Measurements from ENCODE around the gene APIP.
"Not testable (repeated sequence)": the region's sequence is repeated elsewhere in the genome, so short reads cannot be mapped to it uniquely, and the experiment has no call there.

Gene APIP

DNA sequence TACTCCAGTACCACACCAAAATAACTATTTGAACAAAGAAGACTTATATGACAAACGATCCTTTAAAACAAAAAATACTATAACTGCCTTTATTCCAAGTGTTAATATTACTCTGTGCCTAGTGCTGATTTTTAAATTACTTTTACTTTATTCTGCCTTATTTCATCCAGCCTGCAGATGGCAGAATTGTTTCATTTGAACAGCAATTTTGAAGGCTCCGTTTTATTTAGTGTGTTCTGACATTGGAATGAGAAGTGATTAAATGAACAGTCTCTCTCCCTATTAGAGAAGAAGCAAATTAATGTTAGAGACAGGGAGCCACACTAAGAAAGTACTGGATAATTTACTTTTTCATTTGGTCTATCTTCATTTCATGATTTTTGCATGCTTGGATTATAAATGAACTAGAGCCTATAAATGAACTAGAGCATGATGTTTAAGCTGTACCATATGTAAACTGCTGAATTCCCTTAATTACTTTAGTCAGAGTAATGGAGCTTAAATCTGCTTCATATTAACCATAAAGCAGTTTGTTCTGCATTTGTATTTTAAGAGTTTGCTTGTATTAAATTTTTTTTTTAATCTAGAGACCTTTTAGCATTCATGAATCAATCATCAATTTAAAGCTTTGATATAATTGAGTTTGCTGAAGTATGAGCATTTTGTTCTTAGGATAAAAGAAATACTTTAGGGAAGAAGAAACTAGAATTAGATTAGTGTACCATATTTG, 10.1 kb upstream of the APIP start:
- DNase-seq (ENCODE audit: low spot score), result peak; percentile 52

DNA sequence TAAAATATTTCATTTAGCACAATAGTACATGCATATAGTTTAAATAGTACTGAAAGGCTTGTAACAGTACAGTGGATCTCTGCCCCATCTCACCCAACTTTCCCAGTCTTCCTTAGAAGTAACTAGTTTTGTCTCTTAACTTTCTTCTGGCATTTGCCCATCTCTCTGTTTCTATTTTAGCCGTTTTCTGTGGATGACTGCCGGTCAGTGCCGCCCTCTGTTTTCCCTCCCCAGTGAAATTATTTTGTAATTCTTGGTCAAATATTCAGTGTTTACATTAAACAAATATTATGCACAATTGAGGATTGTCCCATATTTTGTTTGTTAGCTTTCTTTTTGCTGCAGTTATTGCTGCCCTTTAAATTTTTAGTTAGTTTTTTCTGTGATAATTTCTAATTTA, 8.5 kb upstream of the APIP start:
- no peak for DNase-seq (ENCODE audit: low spot score)

DNA sequence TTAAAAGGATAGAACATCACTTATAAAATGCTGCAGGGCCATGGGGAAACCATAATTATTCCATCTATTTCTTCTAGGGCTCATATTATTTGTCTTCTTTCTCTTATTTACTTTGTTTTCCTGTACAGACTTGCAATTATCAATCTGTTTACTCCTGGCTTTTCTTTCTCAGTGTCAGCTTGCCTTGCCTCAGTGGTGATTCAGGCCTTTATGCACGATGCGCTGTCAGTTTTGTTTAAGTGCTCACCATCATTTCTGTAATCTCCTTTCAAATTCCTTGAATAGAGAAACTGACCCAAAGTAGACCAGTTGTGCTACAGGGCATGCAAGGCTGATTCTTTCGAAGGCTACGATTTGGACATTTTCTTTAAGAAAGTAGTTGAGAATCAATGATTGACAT, 5.0 kb upstream of the APIP start:
- no peak for DNase-seq (ENCODE audit: low spot score)

DNA sequence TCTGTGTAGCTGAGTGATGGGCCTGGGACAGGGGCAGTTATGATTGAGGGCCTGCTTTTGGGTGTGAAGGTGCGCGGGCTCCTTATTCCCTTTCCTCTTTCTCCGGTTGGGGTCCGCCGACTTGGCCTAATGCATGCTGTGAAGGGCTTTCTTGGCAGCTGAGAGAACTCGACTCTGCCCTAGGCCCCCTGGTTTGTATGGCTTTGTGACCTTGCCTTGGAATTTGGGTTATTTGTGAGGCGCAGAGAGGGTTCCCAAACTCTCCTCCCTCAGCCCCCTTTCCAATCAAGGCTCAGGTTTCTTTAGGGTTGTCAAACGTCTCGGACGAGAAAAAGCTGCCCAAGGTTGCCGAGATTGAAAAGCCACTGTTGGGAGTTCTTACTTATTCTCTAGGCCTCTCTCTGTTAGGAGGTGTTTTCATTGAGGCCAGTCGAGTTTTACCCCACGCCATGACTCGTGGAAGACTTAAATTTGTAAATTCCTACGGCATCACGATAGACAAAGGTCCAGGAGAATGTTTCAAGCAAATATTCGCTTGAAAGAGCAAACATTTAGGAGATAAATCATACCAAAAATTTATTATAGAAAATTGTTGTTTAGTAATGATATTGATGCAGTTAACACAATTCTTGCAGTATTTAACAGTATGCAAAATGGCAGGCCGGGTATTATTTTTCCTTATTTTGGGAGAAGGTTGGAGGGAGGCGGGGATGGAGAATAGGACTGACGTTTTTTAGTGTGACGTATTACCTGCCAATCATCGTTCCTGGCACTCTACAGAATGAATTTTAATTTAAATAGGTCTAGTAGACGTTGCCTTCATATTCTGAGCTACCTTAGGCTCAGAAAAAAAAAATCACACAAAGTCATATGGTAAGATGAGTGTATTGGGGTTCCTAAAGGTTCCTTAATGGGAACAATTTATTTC, 928 bp upstream of the APIP start:
- DNase-seq (ENCODE audit: low spot score), result no peak

DNA sequence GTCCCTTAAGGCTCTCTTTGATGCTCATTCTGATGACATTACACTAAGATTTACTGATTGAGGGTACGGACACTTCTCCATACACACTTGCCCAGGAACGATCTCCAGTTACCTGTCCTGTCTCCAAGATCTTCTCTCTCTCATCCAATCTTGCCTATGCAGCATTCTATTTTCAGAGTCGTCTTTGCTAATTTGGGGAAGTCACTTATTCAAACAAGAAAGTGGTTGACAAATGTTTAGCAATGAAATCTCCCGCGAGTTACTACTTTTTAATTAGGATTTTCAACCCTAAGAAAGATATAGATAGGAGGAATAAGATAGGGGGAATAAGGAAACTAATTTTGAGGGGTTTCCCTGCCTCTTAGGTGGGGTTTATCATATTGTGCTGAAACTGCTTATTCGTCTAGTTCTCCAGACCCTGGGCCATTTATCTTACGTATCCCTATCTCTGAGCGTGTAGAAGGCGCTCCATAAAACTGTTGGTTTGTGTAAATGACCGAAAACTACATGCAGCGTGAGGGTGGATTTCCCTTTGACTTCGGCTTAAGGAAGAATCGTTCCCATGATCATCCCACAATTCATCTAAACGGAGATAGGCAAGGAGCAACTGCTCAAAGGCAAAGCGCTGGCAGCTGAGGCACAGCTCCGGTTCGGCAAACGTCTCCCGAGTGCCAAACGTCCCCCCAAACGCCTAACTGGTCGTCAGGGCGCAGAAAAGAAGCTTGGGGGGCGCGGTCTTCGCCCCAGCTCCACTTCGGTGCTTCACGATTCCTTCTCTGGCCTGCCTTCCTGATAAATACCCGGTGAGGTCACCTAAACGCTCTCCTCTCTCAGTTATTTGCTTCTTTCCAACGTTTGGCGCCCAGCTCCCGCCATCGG, 804 bp downstream of the APIP start:
- DNase-seq (ENCODE audit: low spot score), result no peak

DNA sequence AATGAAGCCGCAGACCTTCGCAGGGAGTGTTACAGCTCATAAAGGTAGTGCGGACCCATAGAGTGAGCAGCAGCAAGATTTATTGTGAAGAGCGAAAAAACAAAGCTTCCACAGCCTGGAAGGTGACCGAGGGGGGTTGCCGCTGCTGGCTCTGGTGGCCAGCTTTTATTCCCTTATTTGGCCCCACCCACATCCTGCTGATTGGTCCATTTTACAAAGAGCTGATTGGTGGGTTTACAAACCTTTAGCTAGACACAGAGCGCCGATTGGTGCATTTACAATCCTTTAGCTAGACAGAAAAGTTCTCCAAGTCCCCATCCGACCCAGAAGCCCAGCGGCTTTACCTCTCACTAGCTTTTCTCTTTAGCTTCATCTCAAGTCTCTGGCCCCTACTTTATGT, 2.6 kb downstream of the APIP start:
- DNase-seq (ENCODE audit: low spot score), result not testable (repeated sequence)

DNA sequence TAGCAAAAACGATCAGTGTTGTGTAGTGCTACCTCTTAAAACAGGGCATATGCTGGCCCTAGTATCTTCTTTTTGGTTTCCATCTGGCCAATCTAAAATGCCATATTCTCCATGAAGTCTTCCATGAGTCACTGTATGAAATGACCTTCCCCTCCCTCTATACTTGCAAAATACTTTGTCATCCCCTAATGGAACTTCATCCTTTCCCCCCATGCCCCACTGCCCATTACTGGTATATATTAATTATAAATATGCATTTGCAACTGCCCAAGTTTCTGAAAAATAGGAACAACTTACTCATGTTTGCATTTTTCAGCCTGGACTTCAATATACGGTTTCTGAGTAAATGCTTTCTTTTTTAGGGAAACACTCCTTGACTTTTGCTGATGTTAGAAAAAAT, 4.5 kb downstream of the APIP start:
- no peak for DNase-seq (ENCODE audit: low spot score)

DNA sequence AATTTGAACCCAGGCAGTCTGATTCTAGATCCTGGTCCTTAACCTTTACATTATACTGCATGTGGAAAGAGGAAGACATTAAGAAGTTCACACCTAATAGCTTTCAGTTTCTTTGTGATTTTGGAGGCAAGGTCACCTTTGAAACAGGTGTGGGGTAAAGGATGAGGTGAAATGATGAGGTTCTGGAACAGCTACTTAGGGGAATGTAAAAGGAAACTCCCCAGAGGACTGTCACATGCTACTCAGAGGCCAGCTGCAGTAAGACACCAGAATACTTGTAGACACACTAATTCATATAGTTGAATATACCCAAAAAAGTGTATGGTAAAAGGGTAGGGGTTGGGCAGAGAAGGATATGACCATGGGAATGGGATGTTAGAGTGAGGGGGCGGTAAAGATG, 5.4 kb downstream of the APIP start:
- no peak for DNase-seq (ENCODE audit: low spot score)

DNA sequence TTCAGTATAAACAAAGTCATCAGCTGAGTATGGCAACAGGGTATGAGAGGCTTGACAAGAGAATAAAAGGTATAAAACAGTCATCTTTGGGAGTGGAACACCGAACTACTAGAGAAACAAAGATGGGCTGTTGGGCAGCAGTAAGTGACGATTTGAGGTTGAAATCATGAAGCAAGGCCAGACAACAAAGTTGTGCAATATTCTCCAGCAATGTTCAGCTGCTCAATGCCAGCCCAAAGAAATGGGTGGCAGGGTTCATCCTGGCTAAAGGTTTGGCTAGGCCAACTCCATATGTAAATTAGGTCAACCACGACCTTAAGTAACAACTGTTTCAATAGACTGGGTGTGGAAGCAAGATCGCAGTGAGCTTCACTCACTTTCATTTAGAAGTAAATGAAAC, 6.2 kb downstream of the APIP start:
- no peak for DNase-seq (ENCODE audit: low spot score)

DNA sequence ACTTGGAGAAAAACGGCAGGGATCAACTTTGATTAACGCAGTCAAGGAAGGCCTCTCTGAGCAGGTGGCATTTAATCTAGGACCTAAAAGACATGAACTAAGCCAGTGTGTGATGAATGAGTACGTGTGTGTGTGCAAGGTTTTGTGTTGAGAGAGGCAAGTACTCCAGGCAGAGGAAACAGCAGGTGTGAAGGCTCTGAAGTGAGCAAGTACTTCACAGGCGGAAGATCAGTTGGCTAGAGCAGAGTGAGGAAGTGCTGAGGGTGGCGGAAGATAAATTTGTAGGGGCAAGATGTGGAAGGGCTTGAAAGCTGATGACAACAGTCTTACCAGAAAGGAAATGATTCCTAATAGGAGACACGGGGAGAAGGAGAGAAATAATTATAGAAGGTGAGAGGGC, 6.8 kb downstream of the APIP start:
- DNase-seq (ENCODE audit: low spot score), result no peak

DNA sequence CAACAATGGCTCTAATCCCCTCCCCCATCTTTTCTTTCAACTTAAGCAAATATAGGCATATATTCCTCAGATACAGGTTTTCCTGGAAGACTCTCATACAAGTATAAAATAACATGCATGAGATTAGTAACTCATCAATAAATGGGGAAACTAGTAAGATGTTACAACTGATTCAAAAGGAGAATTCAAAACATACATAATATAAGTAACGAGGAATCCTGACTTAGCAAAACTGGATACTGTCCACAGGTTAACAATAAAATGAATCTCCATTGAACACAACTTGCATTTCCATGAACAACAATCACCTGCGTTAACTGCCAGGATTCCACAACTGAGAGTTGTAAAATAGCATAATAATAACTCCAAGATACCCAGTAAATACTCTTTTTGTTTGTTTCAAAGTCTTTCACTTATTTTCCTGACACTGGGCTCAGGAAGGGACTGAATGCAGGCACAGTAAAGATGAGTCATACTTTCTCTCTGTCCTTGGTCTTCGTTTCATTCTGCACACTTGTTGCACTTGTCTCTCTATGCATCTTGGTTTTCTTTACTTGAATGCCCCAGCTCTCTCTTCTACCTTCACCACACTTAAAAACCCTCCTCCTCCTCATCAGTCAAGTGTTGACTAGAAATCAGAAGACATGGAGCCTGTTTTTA, 8.1 kb downstream of the APIP start:
- DNase-seq (ENCODE audit: low spot score), result no peak

DNA sequence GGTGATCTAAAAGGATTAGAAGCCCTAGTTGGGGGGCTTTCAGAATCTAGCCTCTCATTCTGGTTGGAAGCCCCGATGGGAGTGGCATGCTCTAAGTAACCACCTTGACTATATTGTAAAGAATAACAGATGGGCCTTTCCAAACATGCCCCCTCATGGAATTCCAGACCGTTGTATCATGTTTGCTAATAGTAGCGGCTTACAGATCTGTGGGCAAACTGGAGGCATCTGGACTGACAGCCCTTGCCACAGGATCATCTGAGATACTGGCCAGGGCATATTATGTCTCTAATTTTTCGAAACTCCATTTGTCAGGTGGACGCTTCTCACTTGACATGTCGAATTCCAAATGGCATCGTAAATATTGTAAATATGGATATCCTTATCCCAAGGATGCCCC, 10.5 kb downstream of the APIP start:
- DNase-seq (ENCODE audit: low spot score), result no peak

DNA sequence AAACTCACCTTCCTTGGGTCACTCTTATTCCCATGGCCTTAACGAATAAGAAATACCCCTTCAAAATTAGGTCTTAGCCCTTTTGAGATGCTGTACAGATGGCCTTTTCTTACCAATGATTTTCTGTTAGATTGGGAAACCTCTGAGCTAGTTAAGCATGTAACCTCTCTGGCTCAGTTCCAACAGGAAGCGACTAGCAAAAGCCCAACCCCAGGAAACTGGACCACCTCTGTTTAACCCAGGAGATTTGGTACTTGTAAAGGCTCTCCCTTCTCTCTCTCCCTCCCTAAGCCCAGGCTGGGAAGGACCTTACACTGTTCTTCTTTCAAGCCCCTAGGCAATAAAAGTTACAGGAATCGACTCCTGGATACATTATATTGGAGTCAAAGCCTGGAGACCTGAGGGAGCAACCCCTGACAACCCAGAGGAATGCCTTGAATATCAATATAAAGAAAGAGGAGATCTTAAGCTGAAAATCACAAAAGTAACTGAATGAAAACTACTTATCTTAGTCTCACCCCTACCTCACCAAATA, 11.7 kb downstream of the APIP start:
- DNase-seq (ENCODE audit: low spot score), result no peak

DNA sequence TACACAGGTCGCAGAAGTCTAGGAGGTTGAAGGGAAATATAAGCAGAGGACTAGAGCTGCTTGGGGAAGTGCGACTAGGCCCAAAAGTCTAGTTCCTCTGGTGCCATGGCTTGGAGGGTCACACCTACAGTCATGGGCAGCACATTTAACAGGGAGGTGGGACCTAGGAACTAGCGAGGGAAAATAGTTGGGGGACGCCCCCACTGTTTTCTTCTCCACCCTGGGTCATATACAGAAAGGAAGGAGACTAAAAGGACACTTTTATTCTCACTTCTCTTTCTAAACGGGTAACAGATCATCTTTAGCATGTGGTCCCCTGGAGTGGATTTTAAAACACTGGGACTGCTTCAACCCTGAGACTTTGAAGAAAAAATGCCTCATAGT, 16.6 kb downstream of the APIP start:
- no peak for DNase-seq (ENCODE audit: low spot score)

DNA sequence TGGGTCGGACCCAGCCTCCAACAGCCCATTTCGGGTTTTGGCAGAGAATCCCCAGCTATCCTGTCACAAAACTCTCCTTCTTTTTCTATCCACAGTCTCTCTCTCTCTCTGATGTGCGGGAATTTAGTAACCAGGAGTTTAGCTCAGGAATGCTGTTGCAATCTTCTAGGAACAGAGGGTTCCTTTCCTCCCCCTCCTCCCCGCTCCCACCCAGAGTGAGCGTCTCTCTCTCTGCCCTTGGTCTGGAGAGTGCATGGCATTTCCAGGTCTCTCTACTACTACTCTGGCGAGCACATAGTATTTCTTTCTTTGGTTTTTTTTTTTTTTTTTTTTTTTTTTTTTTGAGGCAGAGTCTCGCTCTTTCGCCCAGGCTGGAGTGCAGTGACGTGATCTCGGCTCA, 17.7 kb downstream of the APIP start:
- DNase-seq (ENCODE audit: low spot score), result no peak

DNA sequence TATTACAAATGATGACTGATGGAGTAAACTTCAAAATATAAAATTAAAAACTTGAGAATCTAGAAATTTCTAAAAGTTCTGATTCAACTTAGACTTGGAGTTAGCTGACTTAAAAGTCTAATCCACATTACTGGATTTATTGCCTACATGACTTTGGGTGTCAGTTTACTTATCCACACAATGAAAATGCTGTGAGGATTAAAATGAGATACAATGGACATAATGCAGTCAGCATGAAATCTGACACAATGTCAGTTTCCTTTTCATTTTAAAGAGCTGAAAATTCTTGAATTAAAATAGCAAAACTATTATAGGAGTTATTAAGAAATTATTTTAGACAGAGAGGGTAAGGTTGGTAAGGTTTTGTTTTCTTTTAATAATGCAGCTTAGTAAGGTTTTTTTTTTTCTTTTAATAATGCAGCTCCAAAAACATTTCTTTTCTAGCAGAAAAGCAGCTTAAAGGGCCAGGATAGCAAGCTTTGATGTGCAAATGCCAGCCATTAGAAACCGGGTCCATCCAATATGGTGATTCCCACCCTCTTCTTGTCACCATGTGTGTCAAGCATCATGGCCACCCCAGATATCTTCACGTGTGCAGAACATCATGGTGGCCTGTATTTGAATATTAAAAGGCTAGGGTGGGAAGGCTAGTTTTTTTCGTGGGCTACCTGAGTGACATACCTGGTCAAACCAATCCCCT, 18.9 kb downstream of the APIP start:
- DNase-seq (ENCODE audit: low spot score), result no peak

DNA sequence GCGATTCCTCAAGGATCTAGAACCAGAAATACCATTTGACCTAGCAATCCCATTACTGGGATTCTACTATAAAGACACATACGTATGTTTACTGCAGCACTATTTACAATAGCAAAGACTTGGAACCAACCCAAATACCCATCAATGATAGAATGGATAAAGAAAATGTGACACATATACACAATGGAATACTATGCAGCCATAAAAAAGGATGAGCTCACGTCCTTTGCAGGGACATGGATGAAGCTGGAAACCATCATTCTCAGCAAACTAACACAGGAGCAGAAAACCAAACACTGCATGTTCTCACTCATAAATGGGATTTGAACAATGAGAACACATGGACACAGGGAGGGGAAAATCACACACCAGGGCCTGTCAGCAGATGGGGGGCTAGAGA, 20.0 kb downstream of the APIP start:
- DNase-seq (ENCODE audit: low spot score), result not testable (repeated sequence)

DNA sequence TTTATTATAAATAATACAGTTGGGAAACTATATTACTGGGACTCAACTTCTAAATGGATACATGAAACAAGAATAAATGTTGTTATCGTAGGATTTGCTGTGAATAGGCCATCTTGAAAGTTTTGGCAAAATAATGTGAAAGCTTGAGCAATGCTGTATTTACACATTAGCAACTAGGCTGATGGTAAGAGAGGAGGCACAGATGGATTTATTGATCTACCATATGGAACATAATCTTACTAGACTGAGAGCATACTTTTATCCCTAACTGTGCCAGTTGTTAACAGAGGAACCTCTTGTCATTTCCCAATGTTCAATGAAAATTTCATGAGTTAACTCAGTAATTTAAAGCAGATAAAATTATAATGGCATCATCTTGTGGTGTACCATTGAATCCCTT, 22.8 kb downstream of the APIP start:
- DNase-seq (ENCODE audit: low spot score), result no peak

DNA sequence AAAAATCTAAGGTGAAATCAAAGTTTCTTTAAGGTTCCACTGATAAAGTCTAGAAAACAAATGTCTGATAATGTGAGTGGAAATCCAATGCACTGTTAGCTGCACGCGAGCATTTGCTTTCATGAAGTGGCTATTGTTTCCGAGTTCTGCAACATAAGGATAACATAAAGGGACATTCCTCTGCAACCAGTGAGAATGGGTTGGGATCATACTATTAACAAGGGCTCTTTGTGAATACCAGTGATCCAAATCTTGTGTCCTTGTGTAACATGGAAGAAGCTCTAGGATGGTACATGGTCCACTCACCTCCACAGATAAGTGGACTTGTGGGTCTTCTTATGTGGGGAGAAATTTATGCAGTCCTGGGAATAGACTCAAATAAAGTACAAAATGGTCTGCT, 24.6 kb downstream of the APIP start:
- DNase-seq (ENCODE audit: low spot score), result no peak

DNA sequence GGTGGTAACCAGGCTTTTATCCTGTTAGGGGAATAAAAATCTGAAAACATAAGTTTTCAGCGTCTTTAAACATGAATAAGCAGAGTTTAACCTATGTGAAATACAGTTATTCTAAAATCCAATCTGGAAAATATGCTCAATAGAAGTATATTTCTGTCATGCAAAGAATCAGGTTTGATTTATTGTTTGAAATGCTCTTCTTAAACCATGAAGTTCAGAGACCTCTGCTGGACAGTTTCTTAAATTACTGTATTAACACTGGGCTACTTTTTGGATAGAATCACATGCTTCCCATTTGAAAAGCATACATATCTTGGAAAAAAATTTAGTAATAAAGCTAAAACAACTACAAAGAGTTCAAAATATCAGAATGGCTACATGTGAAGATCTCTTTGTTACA, 25.4 kb downstream of the APIP start:
- DNase-seq (ENCODE audit: low spot score), result peak; percentile 17

DNA sequence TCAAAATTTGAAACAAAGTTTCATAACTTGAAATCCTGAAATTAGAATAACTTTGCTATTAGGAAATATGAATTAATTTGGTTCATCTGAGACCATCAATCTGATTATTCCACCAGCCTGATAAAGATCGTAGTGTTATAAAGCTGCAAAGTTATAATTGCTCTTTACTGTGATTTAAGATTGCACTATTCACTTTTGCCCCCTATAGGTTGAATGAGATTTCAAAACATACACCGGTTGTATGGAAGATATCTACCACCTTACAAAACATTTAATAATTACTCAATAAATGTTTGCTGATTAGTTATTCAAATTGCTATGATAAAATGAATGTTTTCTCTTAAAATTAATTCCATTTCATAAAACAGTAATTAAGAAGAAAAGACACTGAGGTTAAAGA, 26.1 kb downstream of the APIP start:
- DNase-seq (ENCODE audit: low spot score), result no peak
